Activated CD4-positive, alpha-beta T cell treated with anti-CD3 and anti-CD28 coated beads for 36 hours (primary cell): ENCODE results near the gene CALHM1. TPM values are rescaled to one million over a fixed set of nuclear protein-coding genes. Genes with fewer than 3 reads are reported as not detected.

ENCODE experiments used
- ATAC-seq: fragments of 200-7000 bp; cut with Tn5 transposase; one replicate; pipeline ENCODE4 v1.10.0; 2021; ENCODE audit warnings: mild to moderate bottlenecking, moderate library complexity
- CTCF ChIA-PET: fragments of 350-600 bp; sonication (Branson Sonifier 250); formaldehyde crosslinking; loops from one replicate; lab custom pipeline; 2021; ENCODE audit warnings: antibody characterized with exemption; lab: Charles Lee
- POLR2A ChIA-PET: fragments of 350-600 bp; sonication (Branson Sonifier 250); formaldehyde crosslinking; loops from one replicate; lab custom pipeline; 2021; ENCODE audit warnings: antibody characterized with exemption, inconsistent platforms; lab: Charles Lee
- DNase-seq: peaks from one replicate; pipeline ENCODE4 v3.0.0-alpha.2; 2020
- H3K27ac Mint-ChIP-seq: one replicate; pipeline ENCODE4 v1.8.0; 2021; ENCODE audit warnings: mixed read lengths
- H3K27me3 Mint-ChIP-seq: one replicate; pipeline ENCODE4 v1.8.0; 2021; ENCODE audit warnings: mixed read lengths
- H3K36me3 Mint-ChIP-seq: one replicate; pipeline ENCODE4 v1.8.0; 2021; ENCODE audit warnings: low read depth, mixed read lengths
- H3K4me1 Mint-ChIP-seq: one replicate; pipeline ENCODE4 v1.8.0; 2021; ENCODE audit warnings: mixed read lengths
- H3K4me3 Mint-ChIP-seq: one replicate; pipeline ENCODE4 v1.8.0; 2021; ENCODE audit warnings: mild to moderate bottlenecking, moderate library complexity, mixed read lengths
- H3K9me3 Mint-ChIP-seq: one replicate; pipeline ENCODE4 v1.8.0; 2021; ENCODE audit warnings: low read depth, mixed read lengths
- intact Hi-C, 2 experiments: fragments of 100-400 bp; cut with DNase I in 1 of 2; cut with micrococcal nuclease in 1 of 2; formaldehyde crosslinking; loops; one replicate each; pipeline versions ENCODE4 v1.14.2 to v1.15.1; 2022 to 2024; cut with DNase I, micrococcal nuclease
- total RNA-seq, 2 experiments: library from RNA; stranded (reverse); gene quantifications; one replicate each; pipeline ENCODE4 v1.2.3, GENCODE V29; 2021

CALHM1 gene
- total RNA-seq, 2 experiments from 2014 or later = not detected

DNA sequence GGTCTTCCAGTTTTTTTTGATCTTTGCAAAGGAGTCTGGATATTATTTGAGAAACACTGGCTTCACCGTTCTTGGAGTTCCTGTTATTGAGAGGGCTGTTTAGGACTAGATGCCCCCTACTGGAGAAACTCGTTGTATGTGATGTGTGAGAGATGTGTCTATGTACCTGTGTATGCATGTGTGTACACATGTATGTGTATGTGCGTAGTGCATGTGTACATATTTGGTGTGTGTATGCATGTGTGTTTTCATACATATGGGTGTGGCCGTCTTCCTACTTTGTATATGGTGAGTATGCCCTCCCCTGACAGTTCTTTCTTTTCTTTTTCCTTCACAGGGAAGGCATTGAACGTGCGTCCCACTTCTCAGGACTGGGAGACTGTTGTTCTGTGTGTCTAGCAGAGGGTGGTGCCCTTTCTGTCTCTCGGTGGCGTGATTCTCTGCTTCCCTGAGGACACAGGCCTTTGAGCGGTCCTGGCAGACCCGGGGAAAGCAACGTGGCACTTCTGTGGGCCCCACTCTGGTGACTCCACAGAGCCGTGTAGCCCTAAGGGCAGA lies 23.4 kb upstream of the CALHM1 start:
- Mint-ChIP-seq H3K4me1 (no peaks in the 10 kb centered on the region), H3K27me3 (no peaks in the 10 kb centered on the region), H3K4me3 (no peak overlapping the region), H3K9me3 (no peaks in the 10 kb centered on the region), H3K36me3 (no peaks in the 10 kb centered on the region), H3K27ac (no peak overlapping the region)
- intact Hi-C loops = loop anchor here (1.0 to 10.0 kb wide), 5 partner anchors 31 to 647 kb away; partner anchors contain the start of genes CNNM2 (in 1 of the 2) and CYP17A1 (in 1 of the 2)
- ChIA-PET CTCF (interaction anchor here (1.8 kb wide), 1 partner anchor 64 kb away, joined by 15 read pairs; no protein-coding TSS in a partner anchor), POLR2A (no interaction called here)
- ATAC-seq (peak; percentile 69), DNase-seq (no peak)

DNA sequence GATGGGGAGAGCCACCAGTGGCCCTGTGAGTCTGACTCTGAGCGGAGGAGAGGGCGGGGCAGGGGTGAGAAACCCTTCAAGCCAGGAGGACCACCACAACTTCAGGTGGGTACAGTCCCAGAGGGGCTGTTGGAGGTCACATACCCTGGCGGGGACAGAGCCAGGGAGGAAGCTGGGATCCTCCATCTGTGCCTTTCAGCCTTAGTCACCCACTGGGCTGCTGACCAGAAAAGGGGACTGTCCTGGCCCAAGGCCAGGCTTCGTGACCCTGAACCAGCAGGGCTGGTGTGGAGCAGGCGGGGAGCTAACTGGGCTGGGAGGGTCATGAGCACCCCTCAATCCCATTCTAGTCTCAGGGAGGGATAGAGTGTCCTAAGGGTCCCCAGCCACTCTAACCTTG lies 21.8 kb upstream of the CALHM1 start:
- CTCF ChIA-PET = interaction anchor here (0.7 to 1.8 kb wide), 5 partner anchors 8 to 48 kb away, joined by 3 to 7 read pairs (median 4); no protein-coding TSS in a partner anchor
- no peak for ATAC-seq
- Mint-ChIP-seq H3K9me3 (no peaks in the 10 kb centered on the region), H3K4me1 (peaks cover 3% of the 10 kb centered on the region), H3K4me3 (no peak overlapping the region), H3K27ac (no peak overlapping the region), H3K36me3 (no peaks in the 10 kb centered on the region), H3K27me3 (no peaks in the 10 kb centered on the region)
- intact Hi-C loops = loop anchor here in 1 of 2 experiments (5.0 to 10.0 kb wide), 2 partner anchors 563 to 646 kb away; partner anchors contain the start of genes CNNM2 and CYP17A1
- POLR2A ChIA-PET = no interaction called here
- DNase-seq = no peak

DNA sequence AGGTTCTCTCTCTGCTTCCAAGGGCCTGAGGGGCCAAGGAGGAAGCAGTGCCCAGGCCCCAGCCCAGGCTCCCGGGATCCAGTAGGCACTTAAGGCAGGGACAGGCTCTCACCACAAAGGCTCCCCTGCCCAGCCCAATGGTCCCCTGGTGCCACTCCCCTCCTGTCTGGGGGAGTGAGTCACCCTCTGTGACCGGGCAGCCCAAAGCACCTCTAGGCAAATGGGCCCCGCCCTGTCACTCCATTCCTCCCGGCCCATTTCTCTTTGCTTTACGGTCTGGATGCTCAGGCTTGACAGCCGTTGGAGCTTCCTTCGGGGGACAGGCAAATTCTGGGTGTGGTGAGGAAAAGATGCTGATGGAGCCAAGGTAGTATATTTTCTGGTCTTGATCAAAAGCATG lies 20.4 kb upstream of the CALHM1 start, which contains the start of gene CALHM3:
Gene CALHM3, minus strand, starts transcription at position 106 of the 400 bp plus-strand sequence. CDS start 208 bp downstream, outside the sequence.
- intact Hi-C loops = no loop called here
- ChIA-PET POLR2A (no interaction called here), CTCF (interaction anchor here (1.8 kb wide), 1 partner anchor 10 kb away, joined by 4 read pairs; no protein-coding TSS in a partner anchor)
- DNase-seq (no peak), ATAC-seq (no peak)
- no peaks in the 10 kb centered on the region for H3K36me3 Mint-ChIP-seq
- H3K9me3 Mint-ChIP-seq = no peaks in the 10 kb centered on the region
- H3K4me3 Mint-ChIP-seq = no peak within 1 kb of the TSS
- no peak within 1 kb of the TSS for H3K27ac Mint-ChIP-seq
- no peaks in the 10 kb centered on the region for H3K27me3 Mint-ChIP-seq
- peaks cover 3% of the 10 kb centered on the region for H3K4me1 Mint-ChIP-seq

DNA sequence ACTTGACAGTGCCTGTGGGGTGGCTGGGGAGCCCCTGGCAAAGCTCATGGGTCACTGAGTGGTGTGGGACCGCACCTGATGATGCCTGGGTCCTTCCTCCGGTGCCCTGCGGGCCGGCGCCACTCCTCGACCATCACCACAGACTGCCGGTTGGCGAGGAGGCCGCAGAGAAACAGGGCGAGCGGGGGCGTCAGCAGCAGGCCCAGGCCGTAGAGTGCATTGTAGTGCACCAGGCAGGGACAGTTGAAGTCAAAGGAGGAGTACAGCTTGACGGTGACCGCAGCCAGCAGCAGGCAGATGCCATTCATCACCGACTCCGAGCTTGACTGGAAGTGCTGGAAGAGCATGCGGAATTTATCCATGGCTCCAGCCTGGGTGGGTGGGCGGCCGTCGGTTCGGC lies 20.0 kb upstream of the CALHM1 start:
- DNase-seq (no peak), ATAC-seq (no peak)
- POLR2A ChIA-PET = no interaction called here
- no peak overlapping the region for H3K4me3 Mint-ChIP-seq
- peaks cover 3% of the 10 kb centered on the region for H3K4me1 Mint-ChIP-seq
- no peaks in the 10 kb centered on the region for H3K36me3 Mint-ChIP-seq
- H3K9me3 Mint-ChIP-seq = no peaks in the 10 kb centered on the region
- intact Hi-C loops = no loop called here
- CTCF ChIA-PET = interaction anchor here (0.6 to 1.8 kb wide), 2 partner anchors 10 to 240 kb away, joined by 3 to 4 read pairs; no protein-coding TSS in a partner anchor
- H3K27ac Mint-ChIP-seq = no peak overlapping the region
- no peaks in the 10 kb centered on the region for H3K27me3 Mint-ChIP-seq

DNA sequence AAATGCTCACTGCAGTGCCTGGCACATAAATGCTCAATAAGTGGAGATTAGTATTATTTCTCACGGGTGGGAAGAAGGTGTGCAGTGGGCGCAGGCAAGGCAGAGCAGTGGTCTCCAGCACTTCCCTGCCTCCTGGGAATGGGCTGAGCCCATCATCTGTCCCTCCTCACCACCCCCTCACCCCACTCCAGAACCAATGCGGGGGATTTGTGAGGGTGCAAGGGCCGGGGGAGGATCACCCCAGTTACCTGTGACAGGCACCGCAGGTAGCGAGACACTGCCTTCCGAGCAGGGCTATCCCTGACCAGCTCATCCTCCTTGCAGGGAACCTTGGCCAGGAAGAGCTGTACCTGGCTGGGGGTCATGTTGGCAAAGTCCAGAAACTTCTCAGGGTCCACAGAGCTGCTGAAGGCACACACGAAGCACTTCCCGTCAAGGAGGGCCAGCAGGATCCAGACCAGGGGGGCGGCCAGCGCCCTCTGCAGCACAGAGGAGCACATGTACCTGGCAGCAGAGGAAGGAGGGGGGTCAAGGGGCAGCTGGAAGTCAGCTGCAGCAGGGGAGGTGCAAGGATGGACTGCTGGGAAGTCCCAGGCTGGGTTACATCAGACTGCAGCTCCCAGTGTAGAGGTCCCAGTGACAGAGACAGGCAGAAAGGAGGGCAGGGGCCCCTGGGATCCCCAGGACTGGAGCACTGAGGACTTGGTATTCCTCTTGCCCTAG lies 17.5 kb upstream of the CALHM1 start:
- POLR2A ChIA-PET = no interaction called here
- Mint-ChIP-seq H3K27ac (no peak overlapping the region), H3K36me3 (no peaks in the 10 kb centered on the region), H3K27me3 (no peaks in the 10 kb centered on the region), H3K9me3 (no peaks in the 10 kb centered on the region), H3K4me3 (no peak overlapping the region), H3K4me1 (peaks cover 11% of the 10 kb centered on the region)
- intact Hi-C loops = no loop called here
- ATAC-seq (peak; percentile 57), DNase-seq (peak; percentile 42)
- CTCF ChIA-PET = interaction anchor here (0.8 to 3.4 kb wide), 3 partner anchors 9 to 50 kb away, joined by 3 to 23 read pairs (median 3); no protein-coding TSS in a partner anchor

DNA sequence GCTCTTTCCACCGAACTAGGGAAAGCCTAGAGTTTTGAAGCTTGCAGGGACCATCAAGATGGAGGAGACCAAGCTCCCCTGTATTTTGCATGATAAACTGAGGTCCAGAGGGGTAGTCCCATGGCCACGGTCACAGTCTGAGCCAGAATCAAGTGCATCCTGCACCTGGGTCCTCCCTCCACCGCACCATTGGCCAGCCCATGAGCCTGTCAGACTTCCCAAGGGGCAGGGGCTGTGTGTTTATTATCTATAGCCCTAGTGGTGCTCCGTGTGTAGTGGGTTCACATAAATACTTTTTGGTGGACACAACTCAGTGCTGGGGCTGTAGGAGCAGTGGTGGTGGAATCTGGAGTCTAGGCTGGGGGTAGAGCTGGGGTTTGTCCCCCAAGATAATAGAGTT lies 16.7 kb upstream of the CALHM1 start:
- H3K4me1 Mint-ChIP-seq = peaks cover 19% of the 10 kb centered on the region

DNA sequence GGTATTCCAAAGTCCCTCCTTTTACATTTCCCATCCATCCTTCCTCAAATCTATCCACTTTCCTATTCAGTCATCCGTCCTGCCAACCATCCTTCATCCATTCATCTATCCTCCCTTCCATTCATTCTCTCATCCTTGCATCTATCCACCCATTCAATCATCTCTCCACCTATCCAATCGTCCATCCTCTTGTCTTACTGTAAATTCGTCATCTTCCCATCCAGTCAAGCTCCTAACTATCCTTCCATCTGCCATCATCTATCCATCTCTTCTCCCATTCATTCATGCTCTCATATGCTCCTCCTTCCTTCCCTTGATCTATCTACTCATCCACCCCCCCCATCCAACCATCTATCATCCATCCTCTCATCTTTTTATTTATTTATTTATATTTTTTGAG lies 15.4 kb upstream of the CALHM1 start:
- CTCF ChIA-PET = interaction anchor here (1.4 kb wide), 1 partner anchor 32 kb away, joined by 4 read pairs; no protein-coding TSS in a partner anchor

More for the DNA sequence above, 16.7 kb upstream of the CALHM1 start:
- no peaks in the 10 kb centered on the region for H3K9me3 Mint-ChIP-seq
- DNase-seq = no peak
- no peaks in the 10 kb centered on the region for H3K36me3 Mint-ChIP-seq
- ChIA-PET CTCF (interaction anchor here (1.4 to 3.4 kb wide), 2 partner anchors 10 to 33 kb away, joined by 4 to 23 read pairs; no protein-coding TSS in a partner anchor), POLR2A (no interaction called here)
- ATAC-seq = no peak
- H3K4me3 Mint-ChIP-seq = no peak overlapping the region
- intact Hi-C loops = no loop called here
- no peaks in the 10 kb centered on the region for H3K27me3 Mint-ChIP-seq
- H3K27ac Mint-ChIP-seq = no peak overlapping the region

DNA sequence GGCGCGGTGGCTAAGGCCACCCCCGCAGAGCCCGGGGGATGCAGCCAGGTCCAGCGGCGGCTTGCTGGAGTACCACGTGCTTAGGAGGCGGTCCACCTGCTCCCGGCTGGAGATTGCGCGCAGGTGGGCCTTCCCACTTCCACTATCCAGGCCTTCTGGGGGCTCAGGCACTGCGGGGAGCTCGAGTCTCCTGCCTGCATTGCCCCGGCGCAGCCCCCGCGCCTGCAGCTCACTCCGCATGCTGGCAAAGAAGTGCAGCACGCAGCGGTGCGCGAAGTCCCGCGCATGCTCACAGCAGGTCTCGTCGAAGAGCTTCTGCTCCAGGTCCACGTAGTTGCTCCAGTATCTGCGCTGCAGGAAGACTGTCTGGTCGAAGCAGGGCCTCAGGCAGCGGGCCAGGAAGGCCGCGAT lies 14.6 kb upstream of the CALHM1 start:
- ChIA-PET CTCF (no interaction called here), POLR2A (no interaction called here)
- H3K4me3 Mint-ChIP-seq = no peak overlapping the region
- H3K36me3 Mint-ChIP-seq = no peaks in the 10 kb centered on the region
- ATAC-seq = no peak
- no peak overlapping the region for H3K27ac Mint-ChIP-seq
- H3K9me3 Mint-ChIP-seq = no peaks in the 10 kb centered on the region
- H3K4me1 Mint-ChIP-seq = peaks cover 21% of the 10 kb centered on the region
- DNase-seq = no peak
- intact Hi-C loops = no loop called here
- H3K27me3 Mint-ChIP-seq = no peaks in the 10 kb centered on the region

More for the DNA sequence above, 15.4 kb upstream of the CALHM1 start:
- POLR2A ChIA-PET = no interaction called here
- no peak for DNase-seq
- Mint-ChIP-seq H3K4me1 (peaks cover 21% of the 10 kb centered on the region), H3K27ac (no peak overlapping the region), H3K4me3 (no peak overlapping the region), H3K36me3 (no peaks in the 10 kb centered on the region), H3K9me3 (no peaks in the 10 kb centered on the region), H3K27me3 (no peaks in the 10 kb centered on the region)
- intact Hi-C loops = no loop called here
- ATAC-seq = no peak

DNA sequence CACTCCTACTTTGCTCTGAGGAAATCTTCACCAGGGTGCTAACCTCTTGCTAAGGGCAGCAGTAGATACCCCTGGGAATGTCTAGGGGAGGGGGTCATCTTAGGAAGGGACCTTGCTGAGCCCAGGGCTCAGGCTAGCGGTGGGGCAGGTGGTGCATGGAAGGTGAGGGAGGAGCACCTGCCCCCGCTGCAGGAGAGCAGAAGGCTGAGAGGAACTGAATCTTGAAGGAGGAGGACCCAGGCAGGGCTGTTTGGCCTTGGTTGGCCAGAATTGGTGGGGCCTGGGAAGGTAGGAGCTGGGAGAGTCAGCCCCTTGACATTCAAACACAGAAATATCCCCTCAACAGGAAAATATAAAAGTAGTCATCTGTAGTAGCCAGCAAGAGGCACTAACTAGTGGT lies 13.3 kb upstream of the CALHM1 start:
- H3K4me3 Mint-ChIP-seq = peak overlapping the region; percentile 20
- no peak for DNase-seq
- ChIA-PET POLR2A (interaction anchor here (0.6 kb wide), 1 partner anchor 280 kb away, joined by 6 read pairs; no protein-coding TSS in a partner anchor), CTCF (interaction anchor here (1.2 kb wide), 1 partner anchor 12 kb away, joined by 3 read pairs; no protein-coding TSS in a partner anchor)
- peaks cover 21% of the 10 kb centered on the region for H3K4me1 Mint-ChIP-seq
- no peaks in the 10 kb centered on the region for H3K9me3 Mint-ChIP-seq
- no peaks in the 10 kb centered on the region for H3K27me3 Mint-ChIP-seq
- no peaks in the 10 kb centered on the region for H3K36me3 Mint-ChIP-seq
- intact Hi-C loops = no loop called here
- no peak for ATAC-seq
- H3K27ac Mint-ChIP-seq = peak overlapping the region; percentile 49

DNA sequence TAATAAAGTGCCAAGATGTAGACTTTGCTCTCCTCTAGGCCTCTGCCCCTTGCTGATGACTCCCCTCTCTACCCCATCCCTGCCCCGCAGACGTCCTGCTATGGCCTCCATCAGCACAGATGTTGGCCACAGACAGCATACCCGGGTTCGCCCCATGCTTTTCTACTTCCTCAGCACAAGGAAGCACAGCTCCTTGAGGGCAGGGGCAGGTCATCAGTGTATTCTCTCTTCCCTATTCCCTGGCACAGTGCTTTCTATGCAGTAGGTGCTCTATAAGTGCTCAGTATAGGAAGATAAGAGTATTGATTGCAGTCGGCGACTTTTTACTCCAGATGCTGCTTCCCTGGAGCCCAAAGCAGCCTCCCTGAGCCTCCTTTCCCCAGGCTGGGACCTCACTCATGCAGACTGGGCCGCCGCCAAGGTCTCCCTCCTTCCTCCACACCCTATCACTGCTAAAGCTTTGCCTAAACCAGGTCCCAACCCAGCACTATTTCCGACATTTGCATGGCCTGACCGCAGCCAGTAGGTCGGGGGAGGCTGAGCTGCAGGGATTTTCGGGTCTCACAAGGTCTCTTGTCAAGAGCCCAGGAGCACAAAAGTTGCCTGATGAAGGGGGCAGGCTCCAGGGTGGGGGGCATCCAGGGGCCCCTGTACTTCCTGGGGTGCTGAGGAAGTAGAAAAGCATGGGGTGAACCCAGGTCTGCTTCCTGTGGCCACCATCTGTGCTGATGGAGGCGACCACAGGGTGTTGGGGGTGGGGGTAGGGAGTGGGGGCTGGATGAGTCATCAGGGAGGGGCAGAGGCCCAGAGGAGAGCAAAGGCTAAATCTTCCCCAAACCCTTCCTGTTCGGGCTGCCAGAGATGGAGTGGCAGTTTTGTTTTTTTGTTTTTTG lies 12.3 kb upstream of the CALHM1 start:
- DNase-seq (peak; percentile 80), ATAC-seq (peak; percentile 91)
- POLR2A ChIA-PET = interaction anchor here (0.6 kb wide), 2 partner anchors 30 to 188 kb away, joined by 3 read pairs; no protein-coding TSS in a partner anchor
- CTCF ChIA-PET = interaction anchor here (1.8 kb wide), 1 partner anchor 14 kb away, joined by 8 read pairs; no protein-coding TSS in a partner anchor
- H3K27me3 Mint-ChIP-seq = no peaks in the 10 kb centered on the region
- H3K4me3 Mint-ChIP-seq = no peak overlapping the region
- peak overlapping the region; percentile 61 for H3K27ac Mint-ChIP-seq
- intact Hi-C loops = loop anchor here in 1 of 2 experiments (1.0 kb wide), 1 partner anchor 75 kb away; the partner anchor contains the start of genes ATP5MK and PDCD11
- H3K4me1 Mint-ChIP-seq = peaks cover 18% of the 10 kb centered on the region
- H3K36me3 Mint-ChIP-seq = no peaks in the 10 kb centered on the region
- H3K9me3 Mint-ChIP-seq = no peaks in the 10 kb centered on the region
